Limb (tissue), 2 donors: ENCODE measurements around the gene FBXO21.

Experiments used
- DNase-seq, 2 donors: peaks; one replicate each; pipeline ENCODE4 v3.0.0-alpha.2; 2016; ENCODE audit errors: extremely low spot score in 2 of 2

Gene FBXO21

DNA sequence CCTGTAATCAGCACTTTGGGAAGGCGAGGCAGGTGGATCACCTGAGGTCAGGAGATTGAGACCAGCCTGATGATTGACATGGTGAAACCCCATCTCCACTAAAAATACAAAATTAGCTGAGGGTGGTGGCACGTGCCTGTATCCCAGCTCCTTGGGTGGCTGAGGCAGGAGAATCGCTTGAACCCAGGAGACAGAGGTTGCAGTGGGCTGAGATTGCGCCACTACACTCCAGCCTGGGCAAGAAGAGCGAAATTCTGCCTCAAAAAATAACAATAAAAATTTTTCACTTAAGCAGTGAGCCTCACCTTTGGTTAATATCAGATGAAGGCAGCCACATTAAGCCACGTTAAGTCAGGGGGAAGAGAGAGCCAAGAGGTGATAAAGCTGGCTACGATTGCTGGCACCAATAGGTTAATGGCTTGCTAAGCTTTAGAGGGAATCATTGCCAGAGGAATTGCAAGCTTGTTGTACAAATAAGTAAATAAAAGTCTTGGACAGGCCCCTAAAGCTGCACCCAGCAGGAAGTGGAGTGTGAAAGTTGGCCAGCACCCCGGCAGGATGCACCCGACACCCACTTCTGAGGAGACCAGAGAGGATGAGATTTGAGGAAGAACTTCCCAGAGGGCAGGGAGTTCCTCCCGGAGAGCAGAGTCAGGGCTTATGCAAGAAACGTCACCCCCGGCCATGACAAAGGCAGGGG lies 49.7 kb downstream of the FBXO21 start:
- no peak for DNase-seq

DNA sequence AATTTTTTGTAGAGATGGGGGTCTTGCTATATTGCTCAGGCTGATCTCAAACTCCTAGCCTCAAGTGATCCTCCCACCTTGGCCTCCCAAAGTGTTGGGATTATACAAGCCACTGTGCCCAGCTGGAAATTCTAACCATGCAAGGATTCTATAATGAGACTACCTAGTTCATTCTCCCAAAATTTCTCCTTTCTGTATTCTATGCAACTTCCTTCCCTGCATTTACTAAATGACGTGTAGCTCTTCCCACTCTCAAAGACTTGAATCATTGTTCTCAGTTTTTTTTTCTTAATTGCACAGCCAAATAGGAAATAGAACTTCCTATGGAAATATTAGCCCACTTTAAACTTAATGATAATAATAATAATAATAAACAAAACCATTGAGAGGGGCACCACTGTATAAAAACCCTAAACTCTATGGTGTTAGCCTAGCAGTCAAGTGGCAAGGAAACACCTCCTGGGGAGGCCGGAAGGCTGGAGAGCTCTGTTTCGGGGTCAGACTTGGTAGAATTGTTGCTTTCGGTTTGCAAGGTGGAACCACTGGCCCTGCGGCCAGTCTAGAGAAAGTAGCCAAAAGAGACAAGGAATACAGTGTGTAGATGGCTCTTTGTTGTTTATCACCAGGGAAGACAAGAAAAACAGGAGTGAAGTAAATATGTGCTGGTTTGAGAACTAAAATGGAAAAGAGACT lies 51.1 kb downstream of the FBXO21 start:
- DNase-seq, result no peak

DNA sequence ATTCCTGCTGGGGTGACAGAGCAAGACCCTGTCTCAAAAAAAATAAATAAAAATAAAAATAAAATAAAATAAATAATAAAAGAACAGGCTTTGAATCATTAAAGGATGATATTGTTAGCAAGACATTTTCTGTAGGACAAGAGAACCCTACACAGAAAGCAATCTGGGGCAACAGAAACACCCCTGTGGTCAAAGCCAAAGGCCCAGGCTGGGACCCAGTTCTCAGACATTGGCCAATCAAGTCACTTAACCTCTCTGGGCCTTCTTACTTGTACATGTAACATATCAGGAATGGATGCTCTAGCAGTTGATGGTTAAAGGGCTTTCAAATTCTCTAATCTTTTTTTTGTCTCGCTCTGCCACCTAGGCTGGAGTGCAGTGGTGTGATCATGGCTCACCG lies 55.5 kb downstream of the FBXO21 start:
- no peak for DNase-seq

DNA sequence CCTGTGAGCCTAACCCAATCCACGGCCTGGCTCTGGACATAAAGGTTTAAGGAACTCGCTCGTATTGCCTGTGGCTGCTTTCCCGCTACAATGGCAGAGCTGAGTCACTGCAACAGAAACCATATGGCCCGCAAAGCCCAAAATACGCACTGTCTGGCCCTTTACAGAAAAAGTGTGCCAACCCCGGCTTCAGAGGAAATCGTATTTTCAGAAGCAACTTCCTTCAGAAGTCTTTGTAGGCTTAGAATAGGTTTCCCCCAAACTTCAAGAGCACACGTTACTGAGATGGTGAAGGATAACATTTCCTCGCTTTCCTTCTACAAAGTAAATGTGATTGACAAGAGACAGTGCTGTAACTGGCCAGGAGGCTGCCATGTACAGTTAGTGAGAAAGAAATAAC lies 56.2 kb downstream of the FBXO21 start:
- DNase-seq, result no peak

GRCh38 chr12:117130801-117131200 lies 59.5 kb downstream of the FBXO21 start:
- no peak for DNase-seq

- no peak for DNase-seq
Observed at GRCh38 chr12:117129391-117129790, 60.9 kb downstream of the FBXO21 start.

DNA sequence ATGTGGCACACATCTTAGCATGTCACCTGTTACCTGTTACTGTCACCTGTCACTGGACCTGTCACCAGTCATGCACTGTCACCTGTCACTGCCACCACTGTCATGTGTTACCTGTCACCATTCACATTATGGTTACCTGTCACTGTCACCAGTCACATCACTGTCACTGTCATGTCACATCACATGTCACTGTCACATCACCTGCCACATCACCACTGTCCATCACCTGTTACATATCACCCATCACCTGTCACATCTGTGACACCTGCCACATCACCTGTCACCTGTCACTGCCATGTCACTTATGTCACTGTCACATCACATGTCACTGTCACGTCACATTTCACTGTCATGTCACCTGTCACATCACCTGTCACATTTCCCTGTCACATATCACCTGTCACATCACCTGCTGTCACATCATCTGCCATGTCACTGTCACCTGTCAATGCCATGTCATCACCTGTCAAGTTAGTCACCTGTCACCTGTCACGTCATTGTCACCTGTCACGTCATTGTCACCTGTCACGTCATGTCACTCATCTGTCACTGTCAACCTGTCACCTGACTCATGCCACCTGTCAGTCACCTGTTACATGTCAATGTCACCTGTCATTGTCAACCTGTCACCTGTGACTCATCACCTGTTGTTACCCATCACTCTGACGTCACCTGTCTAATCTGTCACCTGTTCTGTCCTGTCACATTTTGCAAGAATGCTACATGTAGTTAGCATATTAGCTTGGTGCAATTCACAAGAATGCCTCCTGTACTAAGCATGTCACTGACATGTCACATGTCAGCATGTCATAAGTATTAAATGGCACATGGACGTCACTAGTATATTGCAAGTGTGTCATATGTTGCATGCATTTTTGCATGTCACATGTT lies 62.1 kb downstream of the FBXO21 start:
- no peak for DNase-seq

GRCh38 chr12:117126335-117126734 lies 63.9 kb downstream of the FBXO21 start:
- DNase-seq, result no peak

GRCh38 chr12:117125767-117126166 lies 64.5 kb downstream of the FBXO21 start:
- DNase-seq, result no peak

- DNase-seq, result no peak
Observed at GRCh38 chr12:117125272-117125613, 65.0 kb downstream of the FBXO21 start.

GRCh38 chr12:117124421-117125271 lies 65.6 kb downstream of the FBXO21 start:
- no peak for DNase-seq

- no peak for DNase-seq
Observed at GRCh38 chr12:117121441-117121840, 68.8 kb downstream of the FBXO21 start.

DNA sequence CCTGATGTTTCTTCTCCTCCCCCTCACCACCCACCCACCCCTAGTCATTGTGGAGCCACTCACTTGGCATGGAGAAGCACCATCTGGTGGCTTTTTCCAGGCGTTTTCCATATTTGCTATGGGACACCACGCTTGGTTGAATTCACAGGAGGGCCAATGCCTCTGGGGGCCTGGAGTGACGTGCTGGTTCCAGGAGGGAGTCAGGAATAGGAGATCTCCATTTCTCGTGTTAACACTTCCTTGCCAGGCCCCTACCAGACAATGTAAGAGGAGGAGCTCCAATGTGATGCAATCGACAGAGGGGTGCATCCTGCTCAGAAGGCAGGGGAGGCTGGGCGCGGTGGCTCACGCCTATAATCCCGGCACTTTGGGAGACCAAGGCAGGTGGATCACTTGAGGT lies 69.5 kb downstream of the FBXO21 start:
- DNase-seq, result no peak

GRCh38 chr12:117119592-117120198 lies 70.6 kb downstream of the FBXO21 start:
- DNase-seq, result peak in 1 of 2 donors; percentile 40

- DNase-seq, result no peak
Observed at GRCh38 chr12:117118838-117119591, 71.3 kb downstream of the FBXO21 start.

GRCh38 chr12:117114784-117115183 lies 75.5 kb downstream of the FBXO21 start:
- DNase-seq, result no peak

DNA sequence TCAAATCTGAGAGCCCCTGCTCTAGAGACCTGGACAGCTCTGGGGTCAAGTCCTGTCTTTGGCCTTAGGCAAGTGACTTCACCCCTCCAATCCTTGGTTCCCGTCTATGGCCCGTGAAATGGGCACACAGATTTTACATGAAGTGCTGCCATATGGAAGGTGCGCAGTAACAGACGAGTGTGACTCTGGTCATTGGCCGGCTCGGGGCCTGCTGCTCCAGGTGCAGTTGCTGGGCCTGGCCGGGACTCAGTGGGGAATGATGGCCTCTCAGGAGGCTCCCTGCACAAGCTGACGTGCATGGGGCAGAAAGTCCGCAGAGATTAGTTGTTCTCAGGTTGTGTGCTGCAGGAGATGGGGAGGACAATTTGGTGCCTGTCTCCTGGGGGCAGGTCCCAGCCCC lies 77.0 kb downstream of the FBXO21 start:
- DNase-seq, result no peak

DNA sequence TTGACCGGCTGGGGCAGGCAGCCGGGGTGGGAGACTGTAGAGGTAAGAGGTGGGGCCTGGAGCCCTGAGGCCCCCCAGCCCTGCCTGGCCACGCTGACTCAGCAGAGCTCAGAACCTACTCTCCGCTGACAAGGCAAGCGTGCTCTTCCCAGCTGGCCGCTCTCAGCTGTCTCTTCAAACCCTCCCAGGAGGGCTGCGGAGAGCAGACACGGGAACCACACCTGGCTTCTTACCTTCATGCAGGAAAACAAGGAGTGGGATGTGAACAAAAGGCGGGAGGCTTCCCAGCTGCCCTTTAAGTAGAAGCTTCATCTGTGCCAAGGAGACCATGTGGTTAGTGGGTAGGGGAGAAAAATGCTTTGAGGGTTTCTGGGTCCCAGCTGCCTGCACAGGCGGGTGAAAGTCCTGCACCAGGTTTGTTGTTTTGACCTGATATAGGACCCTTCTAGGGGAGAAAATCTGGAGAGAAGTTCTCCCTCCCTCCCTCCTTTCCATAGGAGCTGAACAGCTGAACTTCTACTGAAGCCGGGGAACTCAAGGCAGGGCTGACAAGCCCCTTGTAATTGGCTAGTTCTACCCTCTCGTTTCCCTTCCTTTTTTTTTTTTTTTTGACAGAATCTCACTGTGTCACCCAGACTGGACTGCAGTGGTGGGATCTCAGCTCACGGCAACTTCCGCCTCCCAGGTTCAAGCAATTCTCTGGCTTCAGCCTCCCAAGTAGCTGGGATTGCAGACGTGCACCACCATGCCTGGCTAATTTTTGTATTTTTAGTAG lies 78.3 kb downstream of the FBXO21 start:
- no peak for DNase-seq

GRCh38 chr12:117111386-117111785 lies 78.9 kb downstream of the FBXO21 start:
- DNase-seq, result no peak
